MCF 10A (cell line): ENCODE measurements around the gene STOX2. TPM values are rescaled to one million over a fixed set of nuclear protein-coding genes. Genes with fewer than 3 reads are reported as not detected.

Experiments used
- BruUV-seq: library from RNA; stranded (reverse); fragments of 400-500 nt; replicated peaks from 2 replicates; lab custom pipeline; 2021; lab: Mats Ljungman, UMichigan
- CTCF ChIA-PET: fragments of 300-600 bp; sonication (Branson Sonifier 250); formaldehyde crosslinking; extraction: SDS; loops from one replicate; lab custom pipeline; 2021; ENCODE audit warnings: antibody characterized with exemption, inconsistent platforms; lab: Yijun Ruan, JAX
- POLR2A ChIA-PET: fragments of 300-600, 350-650 bp; sonication (Branson Sonifier 250); formaldehyde crosslinking; extraction: SDS; loops from one replicate; lab custom pipeline; 2020; ENCODE audit warnings: antibody characterized with exemption, inconsistent platforms; lab: Yijun Ruan, JAX
- DNase-seq: peaks from one replicate; pipeline ENCODE4 v3.0.0-alpha.2; 2018; ENCODE audit not compliant: unreplicated experiment
- H3K27ac Mint-ChIP-seq: one replicate; pipeline ENCODE4 v1.8.0; 2022; ENCODE audit warnings: mild to moderate bottlenecking, low read depth, mixed read lengths; ENCODE audit not compliant: unreplicated experiment
- H3K27me3 Mint-ChIP-seq: one replicate; pipeline ENCODE4 v1.8.0; 2022; ENCODE audit warnings: mixed read lengths; ENCODE audit not compliant: insufficient read depth, unreplicated experiment
- H3K36me3 Mint-ChIP-seq: one replicate; pipeline ENCODE4 v1.8.0; 2022; ENCODE audit warnings: mild to moderate bottlenecking, moderate library complexity, mixed read lengths; ENCODE audit not compliant: insufficient read depth, unreplicated experiment
- H3K4me1 Mint-ChIP-seq: one replicate; pipeline ENCODE4 v1.8.0; 2022; ENCODE audit warnings: mixed read lengths; ENCODE audit not compliant: insufficient read depth, unreplicated experiment
- H3K4me3 Mint-ChIP-seq: one replicate; pipeline ENCODE4 v1.8.0; 2022; ENCODE audit warnings: mild to moderate bottlenecking, moderate library complexity, mixed read lengths; ENCODE audit not compliant: unreplicated experiment
- H3K9me3 Mint-ChIP-seq: one replicate; pipeline ENCODE4 v1.8.0; 2022; ENCODE audit warnings: mixed read lengths; ENCODE audit not compliant: unreplicated experiment
- CTCF ChIP-seq: fragments of 200-600 bp; IDR thresholded peaks from one replicate; pipeline ENCODE4 v1.8.0; 2022; ENCODE audit warnings: antibody characterized with exemption, mild to moderate bottlenecking; ENCODE audit not compliant: unreplicated experiment
- intact Hi-C: fragments of 100-400 bp; cut with micrococcal nuclease; formaldehyde crosslinking; loops from 2 replicates; pipeline ENCODE4 v1.14.1; 2022
- total RNA-seq: library from RNA; stranded (reverse); gene quantifications from 2 replicates; pipeline ENCODE4 v1.2.3, GENCODE V29; 2022

Gene STOX2
- total RNA-seq, 1 experiment from 2014 or later = 1.1 TPM

GRCh38 chr4:183971929-183972490 is 66.9 kb downstream of the STOX2 start:
- Mint-ChIP-seq H3K36me3 (no peaks in the 10 kb centered on the region), H3K27ac (no peak overlapping the region), H3K27me3 (no peaks in the 10 kb centered on the region), H3K4me3 (no peak overlapping the region), H3K9me3 (peaks cover 17% of the 10 kb centered on the region), H3K4me1 (no peaks in the 10 kb centered on the region)
- TF ChIP-seq CTCF = no peak
- intact Hi-C loops = no loop called here
- DNase-seq = no peak
- BruUV-seq = no TSS peak
- ChIA-PET CTCF (no interaction called here), POLR2A (interaction anchor here (0.6 kb wide), 1 partner anchor 549 kb away, joined by 4 read pairs; no protein-coding TSS in a partner anchor)

- Mint-ChIP-seq H3K27ac (no peak overlapping the region), H3K9me3 (peaks cover 17% of the 10 kb centered on the region), H3K36me3 (no peaks in the 10 kb centered on the region), H3K27me3 (no peaks in the 10 kb centered on the region), H3K4me1 (no peaks in the 10 kb centered on the region), H3K4me3 (no peak overlapping the region)
- no peak for TF ChIP-seq CTCF
- intact Hi-C loops = no loop called here
- DNase-seq = no peak
- BruUV-seq = no TSS peak
- ChIA-PET POLR2A (no interaction called here), CTCF (no interaction called here)
These were observed 72.6 kb downstream of the STOX2 start for GRCh38 chr4:183977707-183978106.

- CTCF ChIA-PET = interaction anchor here (0.6 kb wide), 1 partner anchor 115 kb away, joined by 3 read pairs; no protein-coding TSS in a partner anchor
- Mint-ChIP-seq H3K27me3 (no peaks in the 10 kb centered on the region), H3K36me3 (no peaks in the 10 kb centered on the region), H3K4me3 (no peak overlapping the region), H3K27ac (no peak overlapping the region), H3K4me1 (peaks cover 5% of the 10 kb centered on the region), H3K9me3 (no peaks in the 10 kb centered on the region)
- POLR2A ChIA-PET = no interaction called here
- DNase-seq = no peak
- intact Hi-C loops = no loop called here
- TF ChIP-seq CTCF = no peak
- BruUV-seq = no TSS peak
These were observed 79.5 kb downstream of the STOX2 start for GRCh38 chr4:183984566-183984965.

- CTCF ChIA-PET = no interaction called here
- H3K9me3 Mint-ChIP-seq = no peaks in the 10 kb centered on the region
- POLR2A ChIA-PET = interaction anchor here (0.5 kb wide), 1 partner anchor 114 kb away, joined by 3 read pairs; no protein-coding TSS in a partner anchor
- intact Hi-C loops = no loop called here
- H3K4me3 Mint-ChIP-seq = no peak overlapping the region
- H3K27me3 Mint-ChIP-seq = no peaks in the 10 kb centered on the region
- no TSS peak for BruUV-seq
- peaks cover 12% of the 10 kb centered on the region for H3K4me1 Mint-ChIP-seq
- TF ChIP-seq CTCF = no peak
- no peaks in the 10 kb centered on the region for H3K36me3 Mint-ChIP-seq
- no peak overlapping the region for H3K27ac Mint-ChIP-seq
- DNase-seq = no peak
These were observed 80.7 kb downstream of the STOX2 start for GRCh38 chr4:183985786-183986185.
